ENCODE data around the gene ASB18.

DNA sequence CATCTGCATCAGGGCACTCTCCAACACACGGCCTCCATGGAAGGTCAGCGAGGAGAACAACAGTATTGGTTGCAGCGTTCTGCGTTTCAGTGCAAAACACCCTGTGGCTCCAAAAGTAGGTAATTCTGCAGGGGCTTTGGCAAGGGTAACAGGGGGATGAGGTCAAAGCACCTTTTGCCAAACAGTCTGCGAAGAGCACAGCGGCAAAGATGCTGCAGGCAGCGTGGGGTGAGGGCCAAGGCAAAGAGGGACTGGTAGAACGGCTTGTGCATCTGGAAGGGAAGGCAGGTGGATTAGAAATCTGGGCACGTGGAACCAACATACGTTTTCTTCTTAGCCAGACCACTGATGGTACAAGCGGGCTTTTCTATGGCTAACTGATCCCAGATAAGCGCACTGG lies 69.4 kb downstream of the ASB18 start:
- TF ChIP-seq, protein P1, sequence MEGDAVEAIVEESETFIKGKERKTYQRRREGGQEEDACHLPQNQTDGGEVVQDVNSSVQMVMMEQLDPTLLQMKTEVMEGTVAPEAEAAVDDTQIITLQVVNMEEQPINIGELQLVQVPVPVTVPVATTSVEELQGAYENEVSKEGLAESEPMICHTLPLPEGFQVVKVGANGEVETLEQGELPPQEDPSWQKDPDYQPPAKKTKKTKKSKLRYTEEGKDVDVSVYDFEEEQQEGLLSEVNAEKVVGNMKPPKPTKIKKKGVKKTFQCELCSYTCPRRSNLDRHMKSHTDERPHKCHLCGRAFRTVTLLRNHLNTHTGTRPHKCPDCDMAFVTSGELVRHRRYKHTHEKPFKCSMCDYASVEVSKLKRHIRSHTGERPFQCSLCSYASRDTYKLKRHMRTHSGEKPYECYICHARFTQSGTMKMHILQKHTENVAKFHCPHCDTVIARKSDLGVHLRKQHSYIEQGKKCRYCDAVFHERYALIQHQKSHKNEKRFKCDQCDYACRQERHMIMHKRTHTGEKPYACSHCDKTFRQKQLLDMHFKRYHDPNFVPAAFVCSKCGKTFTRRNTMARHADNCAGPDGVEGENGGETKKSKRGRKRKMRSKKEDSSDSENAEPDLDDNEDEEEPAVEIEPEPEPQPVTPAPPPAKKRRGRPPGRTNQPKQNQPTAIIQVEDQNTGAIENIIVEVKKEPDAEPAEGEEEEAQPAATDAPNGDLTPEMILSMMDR (IDR thresholded peaks at IDR 0.05): no peak
- TF ChIP-seq POLR2A (IDR thresholded peaks at IDR 0.05): no peak
